ENCODE data around the gene DNM2. TPM values are rescaled to one million over a fixed set of nuclear protein-coding genes. Genes with fewer than 3 reads are reported as not detected.

The DNM2 gene
- total RNA-seq, 4 donors from 2014 or later = 79.1 to 115 (median 96.8) TPM

- ATAC-seq = no peak
- WGBS, 2 donors (ENCODE audit: low coverage in 1 of 2) = 83 to 95% methylated on average over 3 to 6 of the region's 9 CpGs
- no peaks in the 10 kb centered on the region for H3K9me3 ChIP-seq
- TF ChIP-seq POLR2A (IDR thresholded peaks at IDR 0.05) (no peak), POLR2AphosphoS5 (IDR thresholded peaks at IDR 0.05) (no peak), EP300 (IDR thresholded peaks at IDR 0.05) (no peak)
- TF ChIP-seq, protein P1, sequence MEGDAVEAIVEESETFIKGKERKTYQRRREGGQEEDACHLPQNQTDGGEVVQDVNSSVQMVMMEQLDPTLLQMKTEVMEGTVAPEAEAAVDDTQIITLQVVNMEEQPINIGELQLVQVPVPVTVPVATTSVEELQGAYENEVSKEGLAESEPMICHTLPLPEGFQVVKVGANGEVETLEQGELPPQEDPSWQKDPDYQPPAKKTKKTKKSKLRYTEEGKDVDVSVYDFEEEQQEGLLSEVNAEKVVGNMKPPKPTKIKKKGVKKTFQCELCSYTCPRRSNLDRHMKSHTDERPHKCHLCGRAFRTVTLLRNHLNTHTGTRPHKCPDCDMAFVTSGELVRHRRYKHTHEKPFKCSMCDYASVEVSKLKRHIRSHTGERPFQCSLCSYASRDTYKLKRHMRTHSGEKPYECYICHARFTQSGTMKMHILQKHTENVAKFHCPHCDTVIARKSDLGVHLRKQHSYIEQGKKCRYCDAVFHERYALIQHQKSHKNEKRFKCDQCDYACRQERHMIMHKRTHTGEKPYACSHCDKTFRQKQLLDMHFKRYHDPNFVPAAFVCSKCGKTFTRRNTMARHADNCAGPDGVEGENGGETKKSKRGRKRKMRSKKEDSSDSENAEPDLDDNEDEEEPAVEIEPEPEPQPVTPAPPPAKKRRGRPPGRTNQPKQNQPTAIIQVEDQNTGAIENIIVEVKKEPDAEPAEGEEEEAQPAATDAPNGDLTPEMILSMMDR (IDR thresholded peaks at IDR 0.05) = no peak
- H3K36me3 ChIP-seq = peaks cover 0 to 100% of the 10 kb centered on the region in 2 donors
- no peak overlapping the region for H3K27ac ChIP-seq
- no peaks in the 10 kb centered on the region for H3K27me3 ChIP-seq
- H3K4me1 ChIP-seq = peaks cover 0 to 11% (median 0%) of the 10 kb centered on the region in 3 donors
- no peak overlapping the region for H3K4me3 ChIP-seq
Observed at GRCh38 chr19:10803252-10803651, 85.4 kb downstream of the DNM2 start.

DNA sequence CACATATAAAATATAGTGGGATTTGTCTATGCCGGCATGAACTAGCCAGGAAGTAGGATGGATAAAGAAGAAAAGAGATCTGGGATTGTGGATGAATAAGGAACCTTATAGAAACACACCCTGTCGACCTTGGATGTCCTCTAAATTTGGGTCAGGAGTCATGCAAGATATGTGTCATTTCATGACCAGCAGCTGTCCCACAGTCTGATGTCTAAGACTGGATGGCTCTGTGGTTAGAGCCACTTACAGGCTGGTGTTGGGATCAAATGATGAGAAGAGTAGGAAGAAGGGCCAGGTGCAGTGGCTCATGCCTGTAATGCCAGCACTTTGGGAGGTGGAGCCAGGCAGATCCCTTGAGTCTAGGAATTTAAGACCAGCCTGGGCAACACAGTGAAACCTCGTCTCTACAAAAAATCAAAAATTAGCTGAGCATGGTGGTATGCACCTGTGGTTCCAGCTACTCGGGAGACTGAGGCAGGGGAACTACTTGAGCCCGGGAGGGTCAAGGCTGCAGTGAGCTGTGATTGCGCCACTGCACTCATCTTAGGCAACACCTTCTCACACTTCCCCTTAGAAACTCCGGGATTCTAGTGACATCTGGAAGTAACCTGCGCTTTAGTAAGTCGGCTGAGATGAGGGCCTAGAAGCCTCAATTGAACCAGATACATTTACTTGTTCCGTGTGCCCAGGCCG lies 87.3 kb downstream of the DNM2 start:
- Histone ChIP-seq H3K4me1 (peaks cover 0 to 7% (median 0%) of the 10 kb centered on the region in 3 donors), H3K4me3 (no peak overlapping the region), H3K9me3 (no peaks in the 10 kb centered on the region), H3K27me3 (no peaks in the 10 kb centered on the region), H3K27ac (no peak overlapping the region), H3K36me3 (peaks cover 0 to 100% of the 10 kb centered on the region in 2 donors)
- TF ChIP-seq POLR2A (IDR thresholded peaks at IDR 0.05) = no peak
- TF ChIP-seq, protein P1 (IDR thresholded peaks at IDR 0.05) = no peak
- WGBS, 2 donors (ENCODE audit: low coverage in 1 of 2) = 81 to 87% methylated on average over 9 to 10 of the region's 11 CpGs
- ATAC-seq = no peak

GRCh38 chr19:10805758-10806247 lies 87.9 kb downstream of the DNM2 start:
- no peaks in the 10 kb centered on the region for H3K27me3 ChIP-seq
- ATAC-seq = no peak
- H3K9me3 ChIP-seq = no peaks in the 10 kb centered on the region
- peaks cover 0 to 100% of the 10 kb centered on the region in 2 donors for H3K36me3 ChIP-seq
- TF ChIP-seq POLR2AphosphoS5 (IDR thresholded peaks at IDR 0.05) (no peak), EP300 (IDR thresholded peaks at IDR 0.05) (no peak), POLR2A (IDR thresholded peaks at IDR 0.05) (no peak)
- TF ChIP-seq, protein P1 (IDR thresholded peaks at IDR 0.05) = no peak
- peaks cover 0 to 1% (median 0%) of the 10 kb centered on the region in 3 donors for H3K4me1 ChIP-seq
- WGBS, 2 donors (ENCODE audit: low coverage in 1 of 2) = 100% methylated on average over 1 to 3 of the region's 11 CpGs
- no peak overlapping the region for H3K4me3 ChIP-seq
- H3K27ac ChIP-seq = no peak overlapping the region

DNA sequence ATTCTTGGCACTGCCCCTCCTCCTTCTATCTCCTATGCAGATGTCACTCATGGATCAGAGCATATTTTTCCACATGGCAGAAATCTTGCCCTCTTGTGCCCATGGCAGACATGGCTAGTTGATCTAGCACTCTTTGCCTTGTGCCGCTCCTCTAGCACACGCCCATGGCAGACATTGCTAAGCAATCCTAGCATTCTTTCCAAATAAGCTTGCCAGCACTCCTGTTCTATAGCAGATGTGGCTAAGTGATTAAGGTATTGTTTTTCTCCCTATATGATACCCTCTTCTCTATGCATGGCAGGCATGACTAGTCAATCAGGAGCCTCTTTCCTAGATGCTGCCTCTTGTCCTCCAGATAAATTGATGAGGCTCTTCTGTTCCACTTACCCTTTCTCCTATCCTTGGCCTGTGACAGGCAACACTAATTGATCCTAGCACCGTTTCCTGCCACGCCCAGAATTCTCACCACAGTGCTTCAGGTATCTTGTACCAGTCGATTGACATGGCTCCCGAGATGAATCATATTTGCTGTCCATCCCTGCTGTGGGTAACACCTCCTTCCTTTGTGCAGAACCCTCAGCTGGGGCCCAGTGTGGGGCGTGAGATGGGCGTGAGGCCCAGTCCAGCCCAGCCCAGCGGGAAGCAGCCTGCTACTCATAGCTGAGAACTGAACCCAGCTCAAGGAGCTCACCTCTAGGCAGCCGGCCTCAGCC lies 91.2 kb downstream of the DNM2 start:
- no peaks in the 10 kb centered on the region for H3K9me3 ChIP-seq
- no peaks in the 10 kb centered on the region for H3K27me3 ChIP-seq
- H3K36me3 ChIP-seq = peaks cover 0 to 100% of the 10 kb centered on the region in 2 donors
- H3K4me1 ChIP-seq = peaks cover 0 to 5% (median 0%) of the 10 kb centered on the region in 3 donors
- H3K27ac ChIP-seq = no peak overlapping the region
- ATAC-seq = no peak
- H3K4me3 ChIP-seq = no peak overlapping the region
- TF ChIP-seq, protein P1 (IDR thresholded peaks at IDR 0.05) = no peak
- no peak for TF ChIP-seq POLR2AphosphoS5 (IDR thresholded peaks at IDR 0.05)
- no peak for TF ChIP-seq POLR2A (IDR thresholded peaks at IDR 0.05)
- TF ChIP-seq EP300 (IDR thresholded peaks at IDR 0.05) = no peak
- 79 to 87% methylated on average over 6 of the region's 10 CpGs for WGBS, 2 donors (ENCODE audit: low coverage in 1 of 2)
